HCT116 (cell line): ENCODE results near the gene M1AP. TPM values are rescaled to one million over a fixed set of nuclear protein-coding genes. Genes with fewer than 3 reads are reported as not detected.

Experiments used
- ATAC-seq: fragments of 200-7000 bp; cut with Tn5 transposase; 2 replicates; pipeline ENCODE4 v1.9.1; 2020; ENCODE audit warnings: mild to moderate bottlenecking, moderate library complexity
- BruUV-seq: library from RNA; stranded (reverse); fragments of 400-500 nt; replicated peaks from 2 replicates; lab custom pipeline; 2021; lab: Mats Ljungman, UMichigan
- CTCF ChIA-PET: fragments of 300-600 bp; sonication (Branson Sonifier 250); formaldehyde crosslinking; loops from one replicate; lab custom pipeline; 2021; ENCODE audit warnings: antibody characterized with exemption; lab: Charles Lee
- POLR2A ChIA-PET: fragments of 300-600, 350-600 bp; sonication (Branson Sonifier 250); formaldehyde crosslinking; loops from one replicate; lab custom pipeline; 2021; ENCODE audit warnings: antibody characterized with exemption; lab: Charles Lee
- RAD21 ChIA-PET, 2 experiments: fragments of 300-600 bp; sonication (Branson Sonifier 250); formaldehyde crosslinking; loops; one replicate each; lab custom pipeline; 2023; ENCODE audit warnings: low total read pairs in 2 of 2; ENCODE audit not compliant: uncharacterized antibody in 2 of 2, unreplicated experiment in 2 of 2, low non-redundant PET in 1 of 2; lab: Charles Lee
- DNase-seq: peaks from one replicate; pipeline ENCODE4 v3.0.0-alpha.2; 2010; ENCODE audit warnings: low read depth, low spot score
- H2AFZ ChIP-seq: fragments of 200-600 bp; shearing (Covaris generic), sonication (generic); 2 replicates; pipeline ENCODE4 v1.6.1; 2017; ENCODE audit warnings: low read depth, mixed run types, mixed read lengths, antibody characterized with exemption, low read length; ENCODE audit not compliant: poor library complexity, severe bottlenecking
- H3K27ac ChIP-seq: 2 replicates; pipeline ENCODE4 v1.5.1; 2012; ENCODE audit warnings: low read depth, low read length
- H3K27me3 ChIP-seq: fragments of 200-600 bp; sonication (generic); 2 replicates; pipeline ENCODE4 v1.6.1; 2016; ENCODE audit warnings: mixed run types, low read length, mixed read lengths; ENCODE audit not compliant: insufficient read depth
- H3K36me3 ChIP-seq, 2 experiments: fragments of 200-500 bp in 1 of 2; fragments of 200-600 bp in 1 of 2; sonication (Bioruptor generic) in 1 of 2; sonication (generic) in 1 of 2; 2 replicates each; pipeline versions ENCODE4 v1.5.1 to v1.6.1; 2014 to 2016; ENCODE audit warnings: low read length in 2 of 2, inconsistent platforms in 1 of 2, mixed read lengths in 1 of 2, mixed run types in 1 of 2; ENCODE audit not compliant: insufficient read depth in 2 of 2, control insufficient read depth in 1 of 2
- H3K4me1 ChIP-seq, 2 experiments: fragments of 200-600 bp in 1 of 2; sonication (generic) in 1 of 2; 2 replicates each; pipeline versions ENCODE4 v1.5.1 to v1.6.1; 2012 to 2017; ENCODE audit warnings: low read length in 2 of 2, inconsistent platforms in 1 of 2, mild to moderate bottlenecking in 1 of 2, mixed read lengths in 1 of 2, mixed run types in 1 of 2, moderate library complexity in 1 of 2; ENCODE audit not compliant: insufficient read depth in 2 of 2, control insufficient read depth in 1 of 2
- H3K4me2 ChIP-seq: fragments of 200-600 bp; sonication (generic); 2 replicates; pipeline ENCODE4 v1.6.1; 2017; ENCODE audit warnings: mixed run types, low read length, mixed read lengths
- H3K4me3 ChIP-seq, 2 experiments: fragments of 200-600 bp in 1 of 2; sonication (generic) in 1 of 2; replicated peaks in 1 of 2; 2 replicates each; pipeline ENCODE4 v1.5.1; 2011 to 2016; ENCODE audit warnings: low read length in 2 of 2, control low read depth in 1 of 2, low read depth in 1 of 2, mild to moderate bottlenecking in 1 of 2, mixed read lengths in 1 of 2, mixed run types in 1 of 2
- H3K79me2 ChIP-seq: fragments of 200-600 bp; sonication (generic); 2 replicates; pipeline ENCODE4 v1.6.1; 2017; ENCODE audit warnings: mild to moderate bottlenecking, mixed run types, low read length, moderate library complexity, mixed read lengths; ENCODE audit not compliant: insufficient read depth
- H3K9ac ChIP-seq: fragments of 200-600 bp; sonication (generic); 2 replicates; pipeline ENCODE4 v1.6.1; 2016; ENCODE audit warnings: low read length, mixed read lengths
- H3K9me2 ChIP-seq: fragments of 200-600 bp; sonication (generic), shearing (Covaris generic); 2 replicates; pipeline ENCODE4 v1.6.1; 2017; ENCODE audit warnings: mixed run types, mild to moderate bottlenecking, moderate library complexity; ENCODE audit not compliant: insufficient read depth
- H3K9me3 ChIP-seq, 2 experiments: fragments of 200-500 bp in 1 of 2; fragments of 200-600 bp in 1 of 2; sonication (Bioruptor generic) in 1 of 2; sonication (generic) in 1 of 2; 2 replicates each; pipeline ENCODE4 v1.6.1; 2014 to 2017; ENCODE audit warnings: low read length in 2 of 2, mixed read lengths in 2 of 2, inconsistent platforms in 1 of 2, low read depth in 1 of 2, mild to moderate bottlenecking in 1 of 2, mixed run types in 1 of 2, moderate library complexity in 1 of 2; ENCODE audit not compliant: control insufficient read depth in 1 of 2, insufficient read depth in 1 of 2
- H4K20me1 ChIP-seq: fragments of 200-600 bp; sonication (generic), shearing (Covaris generic); 2 replicates; pipeline ENCODE4 v1.6.1; 2017; ENCODE audit warnings: mixed run types, mild to moderate bottlenecking, moderate library complexity; ENCODE audit not compliant: insufficient read depth
- ATF3 ChIP-seq: IDR thresholded peaks from 2 replicates; pipeline ENCODE4 v1.6.1; 2012
- CBX3 ChIP-seq: IDR thresholded peaks from 2 replicates; pipeline ENCODE4 v1.6.1; 2012; ENCODE audit warnings: low read depth
- CEBPB ChIP-seq: IDR thresholded peaks from 2 replicates; pipeline ENCODE4 v1.6.1; 2012; ENCODE audit warnings: low read depth
- ELF1 ChIP-seq: IDR thresholded peaks from 2 replicates; pipeline ENCODE4 v1.6.1; 2012; ENCODE audit warnings: low read depth, borderline replicate concordance
- EZH2 ChIP-seq: fragments of 200-600 bp; sonication (generic); IDR thresholded peaks from 2 replicates; pipeline ENCODE4 v1.6.1; 2017; ENCODE audit warnings: antibody characterized with exemption, mixed run types
- EZH2phosphoT487 ChIP-seq: fragments of 200-600 bp; IDR thresholded peaks from 2 replicates; pipeline ENCODE4 v1.6.1; 2018; ENCODE audit warnings: antibody characterized with exemption, borderline replicate concordance
- FOSL1 ChIP-seq: IDR thresholded peaks from 2 replicates; pipeline ENCODE4 v1.6.1; 2012; ENCODE audit warnings: low read depth
- MAX ChIP-seq: IDR thresholded peaks from 2 replicates; pipeline ENCODE4 v1.6.1; 2012
- POLR2A ChIP-seq: IDR thresholded peaks from 2 replicates; pipeline ENCODE4 v1.7.0; 2011; ENCODE audit warnings: borderline replicate concordance; ENCODE audit not compliant: insufficient read depth, insufficient read length; ENCODE audit errors: extremely low read depth
- POLR2AphosphoS5 ChIP-seq: IDR thresholded peaks from 2 replicates; pipeline ENCODE4 v1.6.1; 2011; ENCODE audit warnings: mild to moderate bottlenecking, low read depth, low read length, moderate library complexity
- REST ChIP-seq: IDR thresholded peaks from 2 replicates; pipeline ENCODE4 v1.6.1; 2012; ENCODE audit warnings: low read depth
- SIN3A ChIP-seq: IDR thresholded peaks from 2 replicates; pipeline ENCODE4 v1.6.1; 2012; ENCODE audit warnings: low read depth
- SP1 ChIP-seq: IDR thresholded peaks from 2 replicates; pipeline ENCODE4 v1.6.1; 2012; ENCODE audit warnings: low read depth
- SRF ChIP-seq: IDR thresholded peaks from 2 replicates; pipeline ENCODE4 v1.6.1; 2012; ENCODE audit warnings: low read depth
- TCF7L2 ChIP-seq: IDR thresholded peaks from 2 replicates; pipeline ENCODE4 v1.7.0; 2011; ENCODE audit warnings: borderline replicate concordance, inconsistent platforms; ENCODE audit not compliant: insufficient read depth, insufficient read length; ENCODE audit errors: extremely low read depth
- YY1 ChIP-seq: IDR thresholded peaks from 2 replicates; pipeline ENCODE4 v1.6.1; 2011; ENCODE audit warnings: low read length, low read depth, moderate library complexity, mild to moderate bottlenecking; ENCODE audit not compliant: insufficient replicate concordance; ENCODE audit errors: extremely low read depth
- ZBTB33 ChIP-seq: IDR thresholded peaks from 2 replicates; pipeline ENCODE4 v1.6.1; 2011; ENCODE audit warnings: mild to moderate bottlenecking, low read length, moderate library complexity; ENCODE audit not compliant: insufficient replicate concordance; ENCODE audit errors: extremely low read depth
- intact Hi-C: fragments of 100-400 bp; cut with micrococcal nuclease; formaldehyde crosslinking; loops from 2 replicates; pipeline ENCODE4 v1.10.0; 2022
- total RNA-seq: library from RNA; stranded (reverse); gene quantifications from one replicate; pipeline ENCODE4 v1.2.1, GENCODE V29; 2021; ENCODE audit not compliant: unreplicated experiment

Gene M1AP
- total RNA-seq, 1 experiment from 2014 or later, result 28.2 TPM

GRCh38 chr2:74514368-74515270 lies 133.5 kb downstream of the M1AP start, which contains the start of gene TLX2:
TSS of gene TLX2 (plus strand) at chr2:74514450. CDS start at chr2:74514807, 357 bp downstream.
- no peaks in the 10 kb centered on the region for H3K4me1 ChIP-seq
- no peaks in the 10 kb centered on the region for H3K9me2 ChIP-seq
- H3K27me3 ChIP-seq, result no peaks in the 10 kb centered on the region
- POLR2A ChIA-PET, result no interaction called here
- no peak within 1 kb of the TSS for H3K4me3 ChIP-seq
- H3K36me3 ChIP-seq, result no peaks in the 10 kb centered on the region
- CTCF ChIA-PET, result interaction anchor here (0.7 kb wide), 1 partner anchor 135 kb away, joined by 4 read pairs; no protein-coding TSS in a partner anchor
- no peak within 1 kb of the TSS for H3K9ac ChIP-seq
- BruUV-seq, result no TSS peak
- RAD21 ChIA-PET, result no interaction called here
- H3K9me3 ChIP-seq, result no peaks in the 10 kb centered on the region
- H3K79me2 ChIP-seq, result no peaks in the 10 kb centered on the region
- H2AFZ ChIP-seq, result no peak within 1 kb of the TSS
- no peak for DNase-seq
- no peak within 1 kb of the TSS for H3K27ac ChIP-seq
- no peaks in the 10 kb centered on the region for H4K20me1 ChIP-seq
- no peak for ATAC-seq
- intact Hi-C loops, result no loop called here
- TF ChIP-seq SP1 (no peak), ELF1 (no peak), MAX (no peak), EZH2 (no peak), ATF3 (no peak), POLR2A (no peak), CBX3 (no peak), SIN3A (no peak), ZBTB33 (no peak), CEBPB (no peak), SRF (no peak), EZH2phosphoT487 (no peak), TCF7L2 (no peak), FOSL1 (no peak), REST (no peak), YY1 (no peak), POLR2AphosphoS5 (no peak)
- TF ChIP-seq, all 23 proteins: peak for 0
- no peak within 1 kb of the TSS for H3K4me2 ChIP-seq
